ENCODE data around the gene LIX1L.

DNA sequence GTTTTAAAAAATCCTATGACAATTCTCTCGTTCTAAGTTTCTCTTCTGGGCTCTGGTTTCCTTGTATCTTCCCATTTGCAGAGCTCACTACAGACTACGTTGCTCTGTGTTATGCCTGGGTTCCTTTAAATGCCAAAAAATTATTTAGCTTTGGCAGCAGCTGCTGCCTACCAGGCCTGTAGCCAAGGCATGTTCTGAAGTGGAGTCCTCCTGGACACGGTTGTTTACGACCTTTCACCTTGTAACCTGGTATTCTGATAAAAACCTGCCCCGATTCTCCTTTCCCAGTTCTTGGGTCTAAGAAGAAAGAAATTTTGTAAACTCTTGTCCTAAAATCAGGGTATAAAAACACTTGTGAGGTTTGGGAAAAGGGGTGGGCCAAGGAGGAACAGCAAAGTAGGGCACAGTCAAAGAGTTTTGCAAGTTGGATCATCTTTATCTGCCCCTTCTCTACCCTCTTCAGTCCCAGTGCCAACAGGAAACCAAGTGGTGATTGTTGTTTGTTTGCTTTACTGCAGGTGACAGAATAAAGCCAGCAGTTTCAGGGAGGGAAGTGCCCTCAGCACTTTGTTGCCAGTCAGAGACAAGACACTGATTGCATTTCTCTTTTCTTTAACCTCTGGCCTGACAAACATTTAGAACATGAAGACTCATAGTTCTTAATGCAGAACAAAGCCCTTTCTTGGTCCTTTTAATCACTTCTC is 41.7 kb upstream of the LIX1L start:
- TF ChIP-seq, protein P1, sequence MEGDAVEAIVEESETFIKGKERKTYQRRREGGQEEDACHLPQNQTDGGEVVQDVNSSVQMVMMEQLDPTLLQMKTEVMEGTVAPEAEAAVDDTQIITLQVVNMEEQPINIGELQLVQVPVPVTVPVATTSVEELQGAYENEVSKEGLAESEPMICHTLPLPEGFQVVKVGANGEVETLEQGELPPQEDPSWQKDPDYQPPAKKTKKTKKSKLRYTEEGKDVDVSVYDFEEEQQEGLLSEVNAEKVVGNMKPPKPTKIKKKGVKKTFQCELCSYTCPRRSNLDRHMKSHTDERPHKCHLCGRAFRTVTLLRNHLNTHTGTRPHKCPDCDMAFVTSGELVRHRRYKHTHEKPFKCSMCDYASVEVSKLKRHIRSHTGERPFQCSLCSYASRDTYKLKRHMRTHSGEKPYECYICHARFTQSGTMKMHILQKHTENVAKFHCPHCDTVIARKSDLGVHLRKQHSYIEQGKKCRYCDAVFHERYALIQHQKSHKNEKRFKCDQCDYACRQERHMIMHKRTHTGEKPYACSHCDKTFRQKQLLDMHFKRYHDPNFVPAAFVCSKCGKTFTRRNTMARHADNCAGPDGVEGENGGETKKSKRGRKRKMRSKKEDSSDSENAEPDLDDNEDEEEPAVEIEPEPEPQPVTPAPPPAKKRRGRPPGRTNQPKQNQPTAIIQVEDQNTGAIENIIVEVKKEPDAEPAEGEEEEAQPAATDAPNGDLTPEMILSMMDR (IDR thresholded peaks at IDR 0.05): no peak
- no peak for TF ChIP-seq EZH2 (IDR thresholded peaks at IDR 0.05)
